Ishikawa (cell line): Measurements from ENCODE around the gene TNFRSF1A.

ENCODE experiments used
- CEBPB ChIP-seq: IDR thresholded peaks from 2 replicates; pipeline ENCODE4 v1.6.1; 2012
- RAD21 ChIP-seq: IDR thresholded peaks from 2 replicates; pipeline ENCODE4 v1.6.1; 2012; ENCODE audit warnings: low read depth
- TAF1 ChIP-seq: IDR thresholded peaks from 2 replicates; pipeline ENCODE4 v1.6.1; 2012; ENCODE audit warnings: low read depth, mild to moderate bottlenecking

DNA sequence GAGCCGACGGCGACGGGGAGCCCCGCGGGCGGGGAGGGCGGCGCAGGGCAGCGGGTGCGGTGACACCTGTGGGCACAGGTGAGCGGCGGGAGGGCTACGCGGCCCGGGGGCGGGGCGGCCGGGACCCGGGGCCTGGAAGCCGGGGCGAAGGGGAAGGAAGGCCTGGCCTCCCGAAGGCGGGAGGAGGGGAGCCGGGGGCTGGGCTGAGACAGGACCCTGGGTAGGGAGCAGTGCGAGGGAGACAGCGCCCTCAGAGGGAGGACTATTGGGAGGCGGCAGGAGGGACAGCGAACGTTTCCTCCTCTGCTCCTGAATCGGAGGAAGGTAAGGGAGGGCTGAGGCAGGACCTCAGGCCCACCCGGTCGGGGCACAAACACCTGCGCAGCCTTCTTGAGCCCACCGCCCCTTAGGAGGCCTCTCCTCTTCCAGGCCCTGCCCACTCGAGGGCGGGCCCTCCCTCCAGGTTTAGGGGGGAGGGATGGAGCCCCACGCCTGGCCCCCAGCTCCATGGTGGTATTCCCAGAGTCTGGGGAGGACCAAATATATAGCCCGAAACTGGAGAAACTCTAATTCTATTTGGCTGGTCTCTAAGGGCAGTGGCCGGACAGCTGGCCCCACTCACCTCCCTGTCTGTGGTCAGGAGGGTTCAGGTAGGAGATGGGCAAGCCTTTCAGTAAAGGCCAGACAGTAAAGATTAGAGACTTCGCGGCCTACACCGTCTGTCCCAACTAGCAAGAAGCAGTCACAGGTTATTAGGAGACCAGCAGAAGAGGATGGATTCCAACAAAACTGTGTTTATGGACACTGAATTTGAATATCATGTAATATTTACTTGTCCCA is 30.9 kb downstream of the TNFRSF1A start:
- TF ChIP-seq TAF1 (no peak), RAD21 (no peak), CEBPB (no peak)
